ENCODE results near the gene SETBP1.

DNA sequence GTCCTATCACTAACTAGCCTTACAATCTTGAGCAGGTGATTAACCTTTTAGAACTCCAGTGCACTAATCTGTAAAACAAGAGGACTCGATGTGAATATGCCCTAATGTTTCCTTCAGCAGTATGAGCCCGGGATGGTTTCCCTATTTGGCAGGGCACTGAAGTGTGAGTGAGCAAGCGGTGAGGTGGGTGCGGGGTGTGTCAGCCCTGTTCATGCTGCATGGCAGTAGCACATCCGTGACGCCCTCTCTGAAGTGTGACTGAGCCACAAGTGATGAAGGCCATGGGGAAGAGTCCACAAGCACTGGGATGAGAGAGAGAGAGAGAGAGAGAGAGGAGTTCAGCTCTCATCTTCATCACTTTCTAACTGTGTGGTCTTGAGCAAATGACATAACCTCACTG lies 168.7 kb downstream of the SETBP1 start:
- TF ChIP-seq POLR2AphosphoS5 (IDR thresholded peaks at IDR 0.05; ENCODE audit: low read depth, low read length) (no peak), CBX8 (IDR thresholded peaks at IDR 0.05; ENCODE audit: borderline replicate concordance, low read depth, low read length) (no peak), CREB1 (IDR thresholded peaks at IDR 0.05) (no peak), RFX5 (IDR thresholded peaks at IDR 0.05; ENCODE audit: borderline replicate concordance, low read depth, low read length) (no peak), ASH2L (IDR thresholded peaks at IDR 0.05; ENCODE audit: low read length) (no peak)
- TF ChIP-seq, protein P1, sequence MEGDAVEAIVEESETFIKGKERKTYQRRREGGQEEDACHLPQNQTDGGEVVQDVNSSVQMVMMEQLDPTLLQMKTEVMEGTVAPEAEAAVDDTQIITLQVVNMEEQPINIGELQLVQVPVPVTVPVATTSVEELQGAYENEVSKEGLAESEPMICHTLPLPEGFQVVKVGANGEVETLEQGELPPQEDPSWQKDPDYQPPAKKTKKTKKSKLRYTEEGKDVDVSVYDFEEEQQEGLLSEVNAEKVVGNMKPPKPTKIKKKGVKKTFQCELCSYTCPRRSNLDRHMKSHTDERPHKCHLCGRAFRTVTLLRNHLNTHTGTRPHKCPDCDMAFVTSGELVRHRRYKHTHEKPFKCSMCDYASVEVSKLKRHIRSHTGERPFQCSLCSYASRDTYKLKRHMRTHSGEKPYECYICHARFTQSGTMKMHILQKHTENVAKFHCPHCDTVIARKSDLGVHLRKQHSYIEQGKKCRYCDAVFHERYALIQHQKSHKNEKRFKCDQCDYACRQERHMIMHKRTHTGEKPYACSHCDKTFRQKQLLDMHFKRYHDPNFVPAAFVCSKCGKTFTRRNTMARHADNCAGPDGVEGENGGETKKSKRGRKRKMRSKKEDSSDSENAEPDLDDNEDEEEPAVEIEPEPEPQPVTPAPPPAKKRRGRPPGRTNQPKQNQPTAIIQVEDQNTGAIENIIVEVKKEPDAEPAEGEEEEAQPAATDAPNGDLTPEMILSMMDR (IDR thresholded peaks at IDR 0.05; ENCODE audit: control extremely low read depth in 1 of 3, insufficient read depth in 1 of 3, low read depth in 1 of 3, low read length in 3 of 3) = no peak

All from H1 (cell line).